GM18505 (cell line): ENCODE results near the gene PSME2.
"Not testable (repeated sequence)": the region's sequence is repeated elsewhere in the genome, so short reads cannot be mapped to it uniquely, and the experiment has no call there.

ENCODE experiments used
- ATAC-seq: cut with Tn5 transposase; IDR thresholded peaks from one replicate; pipeline ENCODE4 v1.9.1; 2021; ENCODE audit not compliant: unreplicated experiment
- POLR2A ChIP-seq: IDR thresholded peaks from 4 replicates; pipeline ENCODE4 v1.6.1; 2011; ENCODE audit warnings: borderline replicate concordance; ENCODE audit not compliant: insufficient read depth, insufficient read length; ENCODE audit errors: extremely low read depth

PSME2 gene

GRCh38 chr14:24115422-24116127 lies 30.8 kb downstream of the PSME2 start:
- no peak for TF ChIP-seq POLR2A
- no peak for ATAC-seq

- peak; percentile 72 for TF ChIP-seq POLR2A
- ATAC-seq, result peak; percentile 80
These were observed 31.6 kb downstream of the PSME2 start, which contains the start of the genes DCAF11 and NRL for GRCh38 chr14:24114532-24115421. DCAF11 (plus strand) TSS chr14:24114777; CDS start chr14:24115595, 818 bp downstream. NRL (minus strand) TSS chr14:24114949; CDS start chr14:24082848, 32,101 bp downstream.

- peak; percentile 82 for TF ChIP-seq POLR2A
- ATAC-seq, result peak; percentile 19
These were observed 32.4 kb downstream of the PSME2 start for GRCh38 chr14:24113801-24114531.

- TF ChIP-seq POLR2A, result no peak
- no peak for ATAC-seq
These were observed 33.0 kb downstream of the PSME2 start for GRCh38 chr14:24113379-24113800.

GRCh38 chr14:24110523-24110922 lies 35.9 kb downstream of the PSME2 start:
- TF ChIP-seq POLR2A, result no peak
- no peak for ATAC-seq

GRCh38 chr14:24110060-24110459 lies 36.4 kb downstream of the PSME2 start:
- ATAC-seq, result no peak
- no peak for TF ChIP-seq POLR2A

- TF ChIP-seq POLR2A, result no peak
- no peak for ATAC-seq
These were observed 38.0 kb downstream of the PSME2 start for GRCh38 chr14:24108336-24108874.

GRCh38 chr14:24106672-24107271 lies 39.6 kb downstream of the PSME2 start:
- no peak for TF ChIP-seq POLR2A
- no peak for ATAC-seq

- ATAC-seq, result not testable (repeated sequence)
These were observed 40.7 kb downstream of the PSME2 start for GRCh38 chr14:24105609-24106239.

- TF ChIP-seq POLR2A, result no peak
- ATAC-seq, result no peak
These were observed 43.0 kb downstream of the PSME2 start for GRCh38 chr14:24103451-24103850.

GRCh38 chr14:24102357-24103048 lies 43.9 kb downstream of the PSME2 start:
- peak; percentile 0 for TF ChIP-seq POLR2A
- ATAC-seq, result no peak
